GM18508 (cell line): ENCODE data around the gene STIL.

ENCODE experiments used
- ATAC-seq: cut with Tn5 transposase; IDR thresholded peaks from one replicate; pipeline ENCODE4 v1.9.1; 2021; ENCODE audit warnings: moderate number of reproducible peaks; ENCODE audit not compliant: insufficient read depth, unreplicated experiment

STIL gene

DNA sequence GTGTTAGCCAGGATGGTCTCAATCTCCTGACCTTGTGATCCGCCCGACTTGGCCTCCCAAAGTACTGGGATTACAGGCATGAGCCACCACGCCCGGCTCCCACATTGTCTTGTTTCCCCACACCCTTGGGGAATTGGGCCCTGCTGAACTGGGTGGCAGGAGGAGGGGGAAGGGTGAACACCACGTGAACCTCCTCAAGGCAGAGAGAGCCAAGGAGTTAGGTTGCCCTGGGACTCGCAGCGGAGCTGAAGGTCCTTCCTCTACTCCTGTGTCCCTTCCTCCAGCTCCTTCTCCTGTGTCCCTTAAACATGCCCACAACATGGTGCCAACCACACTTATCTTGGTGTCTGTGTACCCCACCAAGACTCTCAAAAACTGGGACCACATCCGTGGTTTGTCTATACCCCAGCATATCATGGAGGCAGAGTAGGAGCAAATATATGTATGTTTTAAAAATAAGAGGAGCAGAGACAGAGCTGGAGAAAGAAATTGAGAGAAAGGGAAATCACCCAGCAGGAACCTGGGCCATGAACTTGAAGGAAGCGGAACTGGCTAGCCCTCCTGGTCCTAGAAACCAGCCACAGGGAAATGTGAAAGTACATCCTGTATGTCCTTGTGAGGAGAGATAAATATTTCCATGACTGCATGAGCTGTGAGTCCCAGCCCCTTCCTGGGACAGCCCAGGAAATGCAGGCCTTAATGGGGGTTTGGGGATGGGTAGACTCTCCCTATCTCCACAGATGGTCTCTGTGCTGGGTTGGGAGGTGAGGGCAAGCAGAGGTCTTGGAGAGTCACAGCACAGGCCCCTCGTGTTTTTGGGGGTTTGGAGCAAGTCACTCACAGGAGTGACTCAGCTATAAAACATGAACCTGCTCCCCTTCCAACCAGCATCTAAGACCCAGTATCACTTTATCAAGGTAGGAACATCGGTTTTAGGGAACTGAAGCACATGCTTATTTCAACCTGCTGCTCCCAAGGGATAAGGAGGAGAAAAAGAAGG is 72.5 kb downstream of the STIL start:
- ATAC-seq, result no peak

- ATAC-seq, result no peak
These were observed 74.9 kb downstream of the STIL start for GRCh38 chr1:47238935-47239592.

DNA sequence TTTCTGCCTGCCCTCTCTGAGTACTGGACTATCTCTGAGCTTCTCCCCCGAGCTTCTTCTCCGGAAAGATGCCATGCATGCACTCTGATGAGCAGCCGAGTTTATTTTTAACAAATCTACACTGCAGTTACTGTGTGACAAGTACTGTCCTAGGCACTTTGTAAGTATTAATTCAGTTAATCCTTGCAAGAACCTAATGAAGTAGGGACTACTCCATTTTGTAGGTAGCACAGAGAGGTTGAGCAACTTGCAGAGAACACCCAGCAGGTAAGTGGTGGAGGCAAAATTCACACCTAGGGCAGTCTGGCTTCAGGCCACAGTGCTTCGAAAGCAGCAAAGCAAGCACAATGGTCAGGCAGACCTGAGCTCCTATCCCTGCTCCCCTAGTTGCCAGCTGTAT is 78.1 kb downstream of the STIL start:
- no peak for ATAC-seq

DNA sequence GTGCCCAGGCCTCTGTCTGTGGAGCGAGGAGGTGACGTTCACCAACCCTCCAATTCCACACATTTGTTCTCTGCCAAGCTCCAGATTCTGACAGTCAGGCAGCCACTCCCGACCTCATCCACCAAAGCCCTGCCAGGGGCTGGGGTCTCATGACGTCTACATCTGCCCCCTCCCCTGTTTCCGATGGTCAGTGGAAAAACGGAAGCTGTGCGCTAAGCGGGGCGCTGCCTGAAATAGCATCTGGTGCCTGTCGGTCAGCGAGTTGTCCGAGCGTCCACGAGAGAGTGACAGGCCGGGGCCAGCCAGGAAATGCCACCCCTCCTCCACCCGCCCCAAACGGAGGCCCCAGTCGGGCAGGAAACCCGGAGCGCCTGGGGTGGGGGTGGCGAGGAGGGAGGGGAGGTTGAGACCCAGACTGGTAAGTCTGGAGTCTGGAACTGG is 78.7 kb downstream of the STIL start:
- no peak for ATAC-seq

DNA sequence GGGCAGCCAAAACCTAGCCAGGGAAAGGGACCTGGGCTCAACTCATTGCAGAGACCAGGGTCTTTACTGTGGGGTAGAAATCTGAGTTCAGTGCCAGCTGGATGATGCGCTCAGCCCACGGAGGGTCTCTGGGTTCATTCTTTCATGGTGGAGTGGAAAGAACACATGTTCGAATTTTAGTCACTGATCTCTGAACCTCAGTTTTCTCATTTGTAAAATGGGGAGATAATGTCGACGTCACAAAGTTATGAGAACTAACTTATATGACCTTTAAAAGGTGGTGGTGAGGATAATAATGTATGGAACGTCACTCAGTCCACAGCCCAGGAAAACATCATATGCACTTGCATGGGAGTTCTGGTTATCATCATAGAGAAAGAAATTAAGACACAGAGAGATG is 80.8 kb downstream of the STIL start:
- ATAC-seq, result no peak

- ATAC-seq, result no peak
These were observed 81.6 kb downstream of the STIL start, which contains the start of gene TAL1 for GRCh38 chr1:47232187-47232874. TAL1 (minus strand) TSS chr1:47232225; CDS start chr1:47225888, 6,337 bp downstream.

DNA sequence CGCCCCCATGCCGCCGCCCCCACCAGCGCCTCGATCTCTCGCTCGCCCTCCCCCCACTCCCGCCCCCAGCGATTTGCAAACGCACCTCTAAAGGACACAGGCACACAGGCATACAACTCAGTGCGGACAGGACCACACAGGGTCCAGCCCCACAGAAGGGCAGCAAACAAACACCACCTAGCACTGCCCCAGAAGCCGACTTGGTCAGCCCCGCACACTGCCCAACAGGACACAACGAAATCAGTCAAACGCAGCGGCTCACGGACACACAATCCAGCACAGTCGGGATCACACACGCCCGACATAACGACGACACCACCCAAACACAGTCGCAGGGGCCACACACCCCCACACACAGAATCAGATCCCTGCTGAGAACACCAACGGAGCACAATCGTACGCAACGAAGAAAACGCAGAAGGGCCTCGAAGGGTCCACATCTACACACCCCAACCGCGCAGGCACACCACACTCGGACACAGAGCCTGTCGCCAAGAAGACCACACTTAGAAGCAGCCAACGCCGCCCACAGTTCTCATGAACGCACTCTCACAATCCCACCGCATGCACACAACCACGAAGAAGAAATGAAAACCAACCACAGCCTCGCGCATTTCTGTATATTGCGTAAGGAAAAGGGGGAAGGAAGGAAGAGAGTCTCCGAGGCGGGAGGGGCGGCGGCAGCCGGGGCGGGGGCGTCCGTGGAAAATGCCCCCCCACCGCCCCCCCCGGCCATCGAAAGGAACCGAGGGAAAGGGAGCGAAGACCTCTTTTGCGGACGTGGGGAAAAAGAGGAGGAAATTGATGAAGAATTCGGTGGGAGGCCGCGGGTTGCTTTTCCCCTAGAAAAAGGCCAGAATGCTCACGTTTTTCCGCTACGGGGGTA is 82.4 kb downstream of the STIL start:
- ATAC-seq, result no peak

DNA sequence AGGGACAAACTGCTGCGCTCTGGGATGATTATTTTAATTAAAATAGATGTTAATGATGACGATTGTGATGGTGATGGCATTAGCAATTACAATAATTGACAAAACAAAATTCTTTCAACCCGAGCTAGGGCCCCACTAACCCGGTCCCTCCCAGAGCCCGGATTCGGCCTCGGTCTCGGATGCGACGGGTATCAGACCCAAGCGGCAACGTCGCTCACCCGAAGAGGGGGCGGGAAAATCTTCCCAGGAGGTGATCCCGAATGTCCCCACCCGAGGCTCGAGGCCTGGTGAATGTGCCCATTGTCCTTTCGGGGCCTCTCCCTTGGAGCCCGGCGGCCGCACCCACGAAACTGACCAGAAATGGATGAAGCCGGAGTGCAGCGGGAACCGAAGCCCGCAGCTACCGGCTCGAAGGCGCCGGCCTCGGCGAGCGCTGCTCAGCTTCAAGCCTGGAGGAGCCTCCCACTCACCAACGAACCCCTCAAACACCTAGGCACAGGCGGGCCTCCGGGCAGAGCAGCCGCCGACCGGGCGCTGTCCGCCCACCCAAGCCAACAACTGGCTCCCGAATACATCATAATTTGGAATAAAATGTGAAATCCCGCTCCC is 83.2 kb downstream of the STIL start:
- no peak for ATAC-seq

DNA sequence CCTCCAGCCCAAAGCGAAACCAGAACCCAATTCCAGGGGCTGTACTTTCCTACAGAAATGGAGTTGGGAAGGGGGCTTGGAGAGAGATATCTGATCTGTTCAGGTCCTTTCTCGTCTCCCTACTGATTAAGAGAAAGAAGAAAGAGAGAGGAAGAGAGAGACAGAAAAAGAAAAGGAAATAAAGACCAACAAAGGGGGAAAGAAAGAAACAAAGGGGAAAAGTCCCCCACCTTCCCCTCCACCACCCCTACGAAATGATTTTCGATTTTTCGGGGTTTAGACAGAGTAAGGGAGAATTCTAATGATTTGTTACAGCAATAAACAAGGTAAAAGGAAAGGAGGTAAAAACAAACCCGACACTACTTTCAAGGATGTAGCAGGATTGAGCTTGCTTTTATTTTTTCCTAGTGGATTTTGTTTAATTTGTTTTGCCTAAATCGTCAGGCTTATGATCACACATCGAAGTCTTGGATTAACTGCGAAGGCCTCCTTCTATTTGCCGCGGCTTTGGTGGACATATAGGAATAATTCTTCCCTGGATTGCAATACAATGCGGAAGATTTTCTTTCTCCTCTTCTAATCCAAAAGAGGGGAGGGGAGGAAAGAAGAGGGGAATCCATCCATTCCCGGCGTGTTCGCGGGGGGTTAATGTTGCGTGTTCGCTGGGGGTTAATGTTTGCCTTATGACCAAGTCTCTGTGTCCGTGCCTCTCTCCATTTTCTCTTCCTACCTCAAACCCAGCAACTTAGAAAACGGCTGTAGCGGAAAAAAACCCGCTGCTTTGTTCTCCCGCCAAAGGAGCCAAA is 83.9 kb downstream of the STIL start:
- no peak for ATAC-seq

- ATAC-seq, result no peak
These were observed 84.7 kb downstream of the STIL start for GRCh38 chr1:47229031-47229885.

- no peak for ATAC-seq
These were observed 85.3 kb downstream of the STIL start for GRCh38 chr1:47228644-47229030.

DNA sequence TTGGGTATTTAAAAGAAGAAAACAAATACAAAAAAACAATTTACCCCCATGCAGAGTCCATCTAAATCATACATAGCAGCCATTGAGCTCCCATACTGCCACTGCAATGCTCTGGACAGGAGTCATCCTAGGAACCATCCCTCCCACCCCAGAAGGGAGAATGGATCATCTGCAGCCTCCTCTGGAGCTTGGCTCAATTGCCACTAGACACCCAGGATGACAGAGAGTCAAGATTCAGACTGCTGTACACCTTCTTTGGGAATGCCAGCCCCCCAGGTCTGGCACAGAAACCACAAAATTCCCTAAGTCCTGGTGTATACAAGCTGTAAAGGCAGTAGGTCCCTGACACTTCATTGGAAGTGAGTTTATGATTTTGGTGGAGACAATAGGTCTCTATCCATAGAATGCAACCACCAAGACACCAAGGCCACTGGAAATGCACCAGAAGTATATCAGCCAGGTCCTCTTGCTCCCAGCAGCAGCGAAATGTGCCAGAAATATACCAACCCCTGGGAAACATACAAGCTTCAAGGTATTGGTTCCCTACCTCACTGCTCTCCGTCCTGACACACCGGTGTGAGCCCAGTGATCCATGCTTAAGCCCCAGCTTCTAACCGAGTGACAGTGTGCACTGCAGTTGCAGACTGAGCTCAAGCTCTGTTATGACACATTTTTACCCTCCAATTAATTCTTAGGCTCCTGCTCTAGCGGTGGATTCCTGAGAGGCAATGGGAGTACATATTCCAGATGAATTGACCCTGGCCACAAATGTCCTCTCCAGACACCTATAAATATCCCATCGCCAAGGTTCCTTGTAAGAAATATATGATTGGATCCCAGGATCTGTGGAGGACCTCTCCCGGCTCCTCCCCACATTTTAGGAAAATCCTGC is 86.4 kb downstream of the STIL start:
- no peak for ATAC-seq

- ATAC-seq, result no peak
These were observed 87.1 kb downstream of the STIL start for GRCh38 chr1:47226839-47227215.

DNA sequence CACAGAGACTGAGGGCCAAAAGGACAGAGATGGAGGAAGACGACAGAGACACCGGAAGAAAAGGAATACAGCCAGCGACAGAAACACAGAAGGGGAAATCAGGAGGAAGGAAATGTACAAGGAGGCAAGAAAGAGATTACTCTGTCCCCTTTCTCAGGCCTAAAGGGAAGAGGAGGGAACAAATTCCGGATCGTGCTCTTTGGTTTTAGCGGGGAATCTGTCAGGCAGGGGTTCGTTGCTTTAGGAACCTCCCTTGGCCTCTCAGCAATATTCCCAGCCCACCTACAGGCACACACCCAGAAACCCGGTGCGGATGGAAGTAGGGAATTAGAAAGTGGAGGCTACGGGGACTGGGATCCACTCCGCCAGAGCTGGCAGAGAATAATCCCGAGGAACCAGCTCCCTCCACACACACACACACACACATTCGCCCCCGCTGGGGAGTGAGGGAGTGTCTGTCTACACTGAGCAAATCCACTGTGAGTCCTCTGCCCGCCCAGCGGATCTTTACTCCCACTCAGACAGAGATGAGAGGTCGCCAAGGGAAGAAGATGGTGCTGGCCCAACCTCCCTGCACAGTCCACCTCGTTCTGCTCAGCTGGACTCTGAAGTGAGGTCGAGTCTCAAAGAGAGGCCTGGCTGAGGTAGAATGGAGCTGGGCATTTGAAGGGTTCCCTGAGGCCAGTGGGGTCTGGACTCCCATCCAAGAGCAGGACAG is 87.7 kb downstream of the STIL start:
- no peak for ATAC-seq

DNA sequence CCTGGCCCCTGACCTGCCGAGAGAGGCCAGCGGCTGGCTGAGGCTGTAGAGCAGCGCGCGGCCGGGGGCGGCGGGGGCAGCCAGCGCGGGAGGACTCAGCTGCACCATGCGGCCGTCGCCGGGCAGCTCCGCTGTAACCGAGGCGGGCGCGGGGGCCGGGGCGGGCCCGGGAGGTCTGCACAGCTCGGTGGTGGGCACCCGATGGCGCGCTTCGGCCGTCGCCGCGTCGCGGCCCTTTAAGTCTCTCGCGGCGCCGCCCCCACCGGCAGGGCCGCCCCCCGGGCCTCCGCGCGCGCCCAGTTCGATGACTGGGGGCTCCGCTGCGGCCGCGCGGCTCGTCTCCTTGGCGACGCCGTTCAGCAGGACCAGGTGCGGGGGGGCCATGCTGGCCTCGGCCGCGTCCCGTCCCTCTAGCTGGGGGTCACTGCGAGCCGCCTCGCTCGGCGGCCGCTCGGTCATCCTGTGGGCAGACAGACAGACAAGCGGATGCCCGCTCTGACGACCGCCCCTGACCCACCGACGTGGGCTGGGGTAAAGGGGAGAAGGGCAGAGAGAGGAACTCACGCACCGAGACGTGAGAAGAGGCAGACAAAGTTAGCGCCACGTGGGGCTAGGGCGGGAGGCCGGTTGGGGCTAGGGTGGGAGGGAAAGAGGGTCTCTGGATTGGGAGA is 88.4 kb downstream of the STIL start:
- no peak for ATAC-seq
